DOHH2 (cell line): Measurements from ENCODE around the gene UHRF2.

ENCODE experiments used
- EZH2phosphoT487 ChIP-seq: fragments of 200-600 bp; sonication (generic); IDR thresholded peaks from 2 replicates; pipeline ENCODE4 v1.6.1; 2017; ENCODE audit warnings: borderline replicate concordance, mild to moderate bottlenecking, antibody characterized with exemption, low read length, moderate library complexity, mixed read lengths
- TF ChIP-seq, protein P1 (sequence below): fragments of 200-600 bp; sonication (generic); IDR thresholded peaks from one replicate; pipeline ENCODE4 v1.5.1; 2014; ENCODE audit warnings: antibody characterized with exemption, mild to moderate bottlenecking, low read depth, low read length; ENCODE audit not compliant: poor library complexity, severe bottlenecking

- TF ChIP-seq, protein P1, sequence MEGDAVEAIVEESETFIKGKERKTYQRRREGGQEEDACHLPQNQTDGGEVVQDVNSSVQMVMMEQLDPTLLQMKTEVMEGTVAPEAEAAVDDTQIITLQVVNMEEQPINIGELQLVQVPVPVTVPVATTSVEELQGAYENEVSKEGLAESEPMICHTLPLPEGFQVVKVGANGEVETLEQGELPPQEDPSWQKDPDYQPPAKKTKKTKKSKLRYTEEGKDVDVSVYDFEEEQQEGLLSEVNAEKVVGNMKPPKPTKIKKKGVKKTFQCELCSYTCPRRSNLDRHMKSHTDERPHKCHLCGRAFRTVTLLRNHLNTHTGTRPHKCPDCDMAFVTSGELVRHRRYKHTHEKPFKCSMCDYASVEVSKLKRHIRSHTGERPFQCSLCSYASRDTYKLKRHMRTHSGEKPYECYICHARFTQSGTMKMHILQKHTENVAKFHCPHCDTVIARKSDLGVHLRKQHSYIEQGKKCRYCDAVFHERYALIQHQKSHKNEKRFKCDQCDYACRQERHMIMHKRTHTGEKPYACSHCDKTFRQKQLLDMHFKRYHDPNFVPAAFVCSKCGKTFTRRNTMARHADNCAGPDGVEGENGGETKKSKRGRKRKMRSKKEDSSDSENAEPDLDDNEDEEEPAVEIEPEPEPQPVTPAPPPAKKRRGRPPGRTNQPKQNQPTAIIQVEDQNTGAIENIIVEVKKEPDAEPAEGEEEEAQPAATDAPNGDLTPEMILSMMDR = no peak
- no peak for TF ChIP-seq EZH2phosphoT487
These were observed 44.2 kb upstream of the UHRF2 start for GRCh38 chr9:6368831-6369230.
